ENCODE data around the gene ARID1B.

- TF ChIP-seq, protein P1, sequence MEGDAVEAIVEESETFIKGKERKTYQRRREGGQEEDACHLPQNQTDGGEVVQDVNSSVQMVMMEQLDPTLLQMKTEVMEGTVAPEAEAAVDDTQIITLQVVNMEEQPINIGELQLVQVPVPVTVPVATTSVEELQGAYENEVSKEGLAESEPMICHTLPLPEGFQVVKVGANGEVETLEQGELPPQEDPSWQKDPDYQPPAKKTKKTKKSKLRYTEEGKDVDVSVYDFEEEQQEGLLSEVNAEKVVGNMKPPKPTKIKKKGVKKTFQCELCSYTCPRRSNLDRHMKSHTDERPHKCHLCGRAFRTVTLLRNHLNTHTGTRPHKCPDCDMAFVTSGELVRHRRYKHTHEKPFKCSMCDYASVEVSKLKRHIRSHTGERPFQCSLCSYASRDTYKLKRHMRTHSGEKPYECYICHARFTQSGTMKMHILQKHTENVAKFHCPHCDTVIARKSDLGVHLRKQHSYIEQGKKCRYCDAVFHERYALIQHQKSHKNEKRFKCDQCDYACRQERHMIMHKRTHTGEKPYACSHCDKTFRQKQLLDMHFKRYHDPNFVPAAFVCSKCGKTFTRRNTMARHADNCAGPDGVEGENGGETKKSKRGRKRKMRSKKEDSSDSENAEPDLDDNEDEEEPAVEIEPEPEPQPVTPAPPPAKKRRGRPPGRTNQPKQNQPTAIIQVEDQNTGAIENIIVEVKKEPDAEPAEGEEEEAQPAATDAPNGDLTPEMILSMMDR (CRISPR knock-in tag; IDR thresholded peaks at IDR 0.05): no peak
- TF ChIP-seq TCF12 (IDR thresholded peaks at IDR 0.05) (no peak), TCF12 (CRISPR knock-in tag; IDR thresholded peaks at IDR 0.05) (no peak), SSRP1 (CRISPR knock-in tag; IDR thresholded peaks at IDR 0.05) (no peak), POLR2A (IDR thresholded peaks at IDR 0.05; ENCODE audit: insufficient read depth in 1 of 2, low read depth in 2 of 2, low read length in 2 of 2) (no peak), POLR2AphosphoS5 (IDR thresholded peaks at IDR 0.05; ENCODE audit: low read depth, low read length) (no peak), EZH2 (conservative IDR thresholded peaks at IDR 0.05; ENCODE audit: low read depth, low read length) (no peak), MXI1 (IDR thresholded peaks at IDR 0.05; ENCODE audit: borderline replicate concordance, low read depth, low read length) (no peak), AGO2 (optimal IDR thresholded peaks at IDR 0.05; ENCODE audit: low read depth, low read length) (no peak), REPIN1 (CRISPR knock-in tag; IDR thresholded peaks at IDR 0.05; ENCODE audit: borderline replicate concordance, low read depth) (no peak), HIVEP1 (CRISPR knock-in tag; IDR thresholded peaks at IDR 0.05) (no peak)
- TF ChIP-seq, protein P2, sequence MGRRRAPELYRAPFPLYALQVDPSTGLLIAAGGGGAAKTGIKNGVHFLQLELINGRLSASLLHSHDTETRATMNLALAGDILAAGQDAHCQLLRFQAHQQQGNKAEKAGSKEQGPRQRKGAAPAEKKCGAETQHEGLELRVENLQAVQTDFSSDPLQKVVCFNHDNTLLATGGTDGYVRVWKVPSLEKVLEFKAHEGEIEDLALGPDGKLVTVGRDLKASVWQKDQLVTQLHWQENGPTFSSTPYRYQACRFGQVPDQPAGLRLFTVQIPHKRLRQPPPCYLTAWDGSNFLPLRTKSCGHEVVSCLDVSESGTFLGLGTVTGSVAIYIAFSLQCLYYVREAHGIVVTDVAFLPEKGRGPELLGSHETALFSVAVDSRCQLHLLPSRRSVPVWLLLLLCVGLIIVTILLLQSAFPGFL (CRISPR knock-in tag; IDR thresholded peaks at IDR 0.05): no peak
Observed at GRCh38 chr6:157151989-157152388, 374.8 kb downstream of the ARID1B start.
